H9 (cell line): ENCODE measurements around the gene NDUFB8. TPM values are rescaled to one million over a fixed set of nuclear protein-coding genes. Genes with fewer than 3 reads are reported as not detected.

Experiments
- DNase-seq: peaks from one replicate; pipeline ENCODE4 v3.0.0-alpha.2; 2017
- H2AFZ ChIP-seq: one replicate; pipeline ENCODE4 v1.6.1; 2013; ENCODE audit warnings: mild to moderate bottlenecking, low read length, control low read depth, moderate library complexity
- H2AK5ac ChIP-seq: 2 replicates; pipeline ENCODE4 v1.6.1; 2013; ENCODE audit warnings: low read length, control low read depth, mixed read lengths; ENCODE audit not compliant: insufficient read length
- H2BK120ac ChIP-seq: one replicate; pipeline ENCODE4 v1.6.1; 2013; ENCODE audit warnings: low read depth, mild to moderate bottlenecking, low read length, control low read depth, inconsistent platforms; ENCODE audit not compliant: poor library complexity, severe bottlenecking
- H2BK12ac ChIP-seq: 2 replicates; pipeline ENCODE4 v1.6.1; 2013; ENCODE audit warnings: low read length, control low read depth, mixed read lengths, low read depth; ENCODE audit not compliant: insufficient read length
- H2BK15ac ChIP-seq: 2 replicates; pipeline ENCODE4 v1.6.1; 2013; ENCODE audit warnings: low read depth, low read length, control low read depth
- H2BK20ac ChIP-seq: one replicate; pipeline ENCODE4 v1.6.1; 2013; ENCODE audit warnings: low read depth, mild to moderate bottlenecking, low read length, control low read depth, inconsistent platforms; ENCODE audit not compliant: poor library complexity, severe bottlenecking
- H2BK5ac ChIP-seq: 2 replicates; pipeline ENCODE4 v1.6.1; 2013; ENCODE audit warnings: low read length, control low read depth, mixed read lengths; ENCODE audit not compliant: insufficient read length
- H3K14ac ChIP-seq: 2 replicates; pipeline ENCODE4 v1.6.1; 2013; ENCODE audit warnings: low read length, control low read depth; ENCODE audit not compliant: insufficient read depth
- H3K18ac ChIP-seq: 2 replicates; pipeline ENCODE4 v1.6.1; 2013; ENCODE audit warnings: low read depth, mild to moderate bottlenecking, mixed read lengths, low read length, control low read depth; ENCODE audit not compliant: insufficient read length
- H3K23ac ChIP-seq: 2 replicates; pipeline ENCODE4 v1.6.1; 2013; ENCODE audit warnings: low read length, control low read depth, mixed read lengths, low read depth; ENCODE audit not compliant: insufficient read length
- H3K23me2 ChIP-seq: 2 replicates; pipeline ENCODE4 v1.6.1; 2013; ENCODE audit warnings: low read depth, mild to moderate bottlenecking, mixed read lengths, low read length, control low read depth; ENCODE audit not compliant: insufficient read length, poor library complexity, severe bottlenecking
- H3K27ac ChIP-seq: 2 replicates; pipeline ENCODE4 v1.5.1; 2013; ENCODE audit warnings: low read length, control low read depth, mixed read lengths, low read depth; ENCODE audit not compliant: insufficient read length
- H3K27me3 ChIP-seq: 2 replicates; pipeline ENCODE4 v1.6.1; 2013; ENCODE audit warnings: low read length, control low read depth, inconsistent platforms; ENCODE audit not compliant: insufficient read depth
- H3K4ac ChIP-seq: 2 replicates; pipeline ENCODE4 v1.6.1; 2013; ENCODE audit warnings: low read depth, mild to moderate bottlenecking, control low read depth, inconsistent platforms, low read length, moderate library complexity
- H3K4me1 ChIP-seq: 2 replicates; pipeline ENCODE4 v1.6.1; 2013; ENCODE audit warnings: low read length, control low read depth, inconsistent platforms; ENCODE audit not compliant: insufficient read depth
- H3K4me2 ChIP-seq: 2 replicates; pipeline ENCODE4 v1.6.1; 2013; ENCODE audit warnings: low read length, control low read depth, mixed read lengths; ENCODE audit not compliant: insufficient read length, insufficient read depth
- H3K56ac ChIP-seq: 2 replicates; pipeline ENCODE4 v1.6.1; 2013; ENCODE audit warnings: low read depth, mild to moderate bottlenecking, mixed read lengths, low read length, control low read depth; ENCODE audit not compliant: insufficient read length
- H3K79me1 ChIP-seq: 2 replicates; pipeline ENCODE4 v1.6.1; 2013; ENCODE audit warnings: low read depth, mild to moderate bottlenecking, moderate library complexity, low read length, control low read depth, inconsistent platforms; ENCODE audit not compliant: insufficient read depth, poor library complexity, severe bottlenecking
- H3K79me2 ChIP-seq: 2 replicates; pipeline ENCODE4 v1.6.1; 2013; ENCODE audit warnings: low read length, control low read depth, inconsistent platforms; ENCODE audit not compliant: insufficient read depth
- H3K9ac ChIP-seq: 2 replicates; pipeline ENCODE4 v1.6.1; 2013; ENCODE audit warnings: low read length, control low read depth, mixed read lengths; ENCODE audit not compliant: insufficient read length; ENCODE audit errors: extremely low read depth
- H3K9me3 ChIP-seq: one replicate; pipeline ENCODE4 v1.6.1; 2013; ENCODE audit warnings: low read depth, low read length, inconsistent platforms; ENCODE audit not compliant: control insufficient read depth
- H3T11ph ChIP-seq: one replicate; pipeline ENCODE4 v1.6.1; 2013; ENCODE audit warnings: mild to moderate bottlenecking, low read length, control low read depth, inconsistent platforms
- H4K20me1 ChIP-seq: one replicate; pipeline ENCODE4 v1.6.1; 2013; ENCODE audit not compliant: control insufficient read depth, insufficient read length, insufficient read depth
- H4K5ac ChIP-seq: 2 replicates; pipeline ENCODE4 v1.6.1; 2013; ENCODE audit warnings: low read depth, mild to moderate bottlenecking, mixed read lengths, low read length, control low read depth; ENCODE audit not compliant: insufficient read length
- H4K8ac ChIP-seq: replicated peaks from 2 replicates; pipeline ENCODE4 v1.6.1; 2013; ENCODE audit warnings: low read length, control low read depth, mixed read lengths, low read depth; ENCODE audit not compliant: insufficient read length
- H4K91ac ChIP-seq: 2 replicates; pipeline ENCODE4 v1.6.1; 2013; ENCODE audit warnings: low read depth, mild to moderate bottlenecking, moderate library complexity, mixed read lengths, low read length, control low read depth; ENCODE audit not compliant: insufficient read length
- H3K27ac Mint-ChIP-seq, 3 experiments: 2 replicates in 2 of 3; 3 replicates in 1 of 3; pipeline ENCODE4 v1.8.0; 2020 to 2021; ENCODE audit warnings: mixed read lengths in 3 of 3, mild to moderate bottlenecking in 1 of 3, moderate library complexity in 1 of 3
- H3K27me3 Mint-ChIP-seq: 2 replicates; pipeline ENCODE4 v1.8.0; 2021; ENCODE audit warnings: low read depth, mild to moderate bottlenecking, moderate library complexity, mixed read lengths
- H3K36me3 Mint-ChIP-seq, 3 experiments: 2 replicates in 2 of 3; 3 replicates in 1 of 3; pipeline ENCODE4 v1.8.0; 2020 to 2021; ENCODE audit warnings: low read depth in 3 of 3, mixed read lengths in 3 of 3; ENCODE audit not compliant: insufficient read depth in 1 of 3
- H3K4me1 Mint-ChIP-seq, 2 experiments: 2 replicates each; pipeline ENCODE4 v1.8.0; 2020; ENCODE audit warnings: mixed read lengths in 2 of 2
- H3K4me3 Mint-ChIP-seq, 2 experiments: 2 replicates in 1 of 2; 3 replicates in 1 of 2; pipeline ENCODE4 v1.8.0; 2020 to 2021; ENCODE audit warnings: mild to moderate bottlenecking in 2 of 2, mixed read lengths in 2 of 2, moderate library complexity in 1 of 2
- H3K9me3 Mint-ChIP-seq, 2 experiments: 2 replicates in 1 of 2; 3 replicates in 1 of 2; pipeline ENCODE4 v1.8.0; 2020; ENCODE audit warnings: mild to moderate bottlenecking in 2 of 2, mixed read lengths in 2 of 2, moderate library complexity in 1 of 2
- WGBS: extraction: QIAGEN DNeasy Blood & Tissue Kit; methylation state at CpG from one replicate; pipeline ENCODE4 v1.1.7; 2013; ENCODE audit warnings: missing lambda C conversion rate, low lambda C conversion rate, mixed read lengths; ENCODE audit not compliant: insufficient read length; ENCODE audit errors: extremely low coverage; 5-methylcytosine and 5-hydroxymethylcytosine counted together
- total RNA-seq: library from RNA; stranded (reverse); gene quantifications from 2 replicates; pipeline ENCODE4 v1.2.1, GENCODE V29; 2021
- TF ChIP-seq, protein P1 (sequence below): fragments of 200-600 bp; sonication (generic); conservative IDR thresholded peaks from 3 replicates; pipeline ENCODE4 v1.8.0; 2021; ENCODE audit warnings: antibody characterized with exemption, mild to moderate bottlenecking

NDUFB8 gene
- total RNA-seq, 1 experiment from 2014 or later = 205 TPM

DNA sequence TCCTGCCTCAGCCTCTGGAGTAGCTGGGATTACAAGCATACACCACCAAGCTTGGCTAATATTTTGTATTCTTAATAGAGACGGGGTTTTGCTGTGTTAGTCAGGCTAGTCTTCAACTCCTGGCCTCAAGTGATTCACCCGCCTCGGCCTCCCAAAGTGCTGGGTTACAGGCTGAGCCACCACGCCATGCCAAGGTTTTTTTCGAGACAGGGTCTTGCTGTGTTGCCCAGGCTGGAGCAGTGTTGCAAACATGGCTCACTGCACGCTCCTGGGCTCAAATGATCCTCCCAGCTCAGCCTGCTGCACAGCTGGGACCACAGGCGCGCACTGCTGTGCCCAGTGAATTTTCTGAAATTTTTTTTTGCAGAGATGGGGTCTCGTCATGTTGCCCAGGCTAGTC, 6.7 kb downstream of the NDUFB8 start:
- H3K4me3 Mint-ChIP-seq = no peak overlapping the region
- no peak overlapping the region for H3K4me2 ChIP-seq

More for the DNA sequence above, 6.7 kb downstream of the NDUFB8 start:
- no peaks in the 10 kb centered on the region for H3K4me1 ChIP-seq
- H3K79me2 ChIP-seq = no peaks in the 10 kb centered on the region
- no peaks in the 10 kb centered on the region for H3K9me3 ChIP-seq
- no peak overlapping the region for H3T11ph ChIP-seq
- no peaks in the 10 kb centered on the region for H3K79me1 ChIP-seq
- no peaks in the 10 kb centered on the region for H4K20me1 ChIP-seq
- DNase-seq = no peak
- H2BK5ac ChIP-seq = no peak overlapping the region
- no CpG with 5 or more reads among the region's 9 CpGs for WGBS
- H2BK12ac ChIP-seq = no peak overlapping the region
- no peak overlapping the region for H4K8ac ChIP-seq
- H3K14ac ChIP-seq = no peak overlapping the region
- no peak overlapping the region for H2AFZ ChIP-seq
- Mint-ChIP-seq H3K4me1 (peaks cover 9 to 13% of the 10 kb centered on the region in 2 experiments), H3K27me3 (peaks cover 31% of the 10 kb centered on the region), H3K27ac (no peak overlapping the region), H3K36me3 (peaks cover 13 to 38% (median 32%) of the 10 kb centered on the region in 3 experiments; a peak in 6 of 7 replicates), H3K9me3 (no peaks in the 10 kb centered on the region)
- no peak overlapping the region for H2AK5ac ChIP-seq
- H3K23me2 ChIP-seq = peaks cover 10% of the 10 kb centered on the region
- no peak overlapping the region for H3K4ac ChIP-seq
- H3K27ac ChIP-seq = no peak overlapping the region
- no peak overlapping the region for H3K18ac ChIP-seq
- H2BK120ac ChIP-seq = no peak overlapping the region
- no peak overlapping the region for H3K23ac ChIP-seq
- H3K9ac ChIP-seq = no peak overlapping the region
- TF ChIP-seq, protein P1, sequence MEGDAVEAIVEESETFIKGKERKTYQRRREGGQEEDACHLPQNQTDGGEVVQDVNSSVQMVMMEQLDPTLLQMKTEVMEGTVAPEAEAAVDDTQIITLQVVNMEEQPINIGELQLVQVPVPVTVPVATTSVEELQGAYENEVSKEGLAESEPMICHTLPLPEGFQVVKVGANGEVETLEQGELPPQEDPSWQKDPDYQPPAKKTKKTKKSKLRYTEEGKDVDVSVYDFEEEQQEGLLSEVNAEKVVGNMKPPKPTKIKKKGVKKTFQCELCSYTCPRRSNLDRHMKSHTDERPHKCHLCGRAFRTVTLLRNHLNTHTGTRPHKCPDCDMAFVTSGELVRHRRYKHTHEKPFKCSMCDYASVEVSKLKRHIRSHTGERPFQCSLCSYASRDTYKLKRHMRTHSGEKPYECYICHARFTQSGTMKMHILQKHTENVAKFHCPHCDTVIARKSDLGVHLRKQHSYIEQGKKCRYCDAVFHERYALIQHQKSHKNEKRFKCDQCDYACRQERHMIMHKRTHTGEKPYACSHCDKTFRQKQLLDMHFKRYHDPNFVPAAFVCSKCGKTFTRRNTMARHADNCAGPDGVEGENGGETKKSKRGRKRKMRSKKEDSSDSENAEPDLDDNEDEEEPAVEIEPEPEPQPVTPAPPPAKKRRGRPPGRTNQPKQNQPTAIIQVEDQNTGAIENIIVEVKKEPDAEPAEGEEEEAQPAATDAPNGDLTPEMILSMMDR = no peak
- no peak overlapping the region for H4K5ac ChIP-seq
- H3K27me3 ChIP-seq = peaks cover 4% of the 10 kb centered on the region; the same call in 1 of the 2 replicates
- no peak overlapping the region for H4K91ac ChIP-seq
- no peak overlapping the region for H3K56ac ChIP-seq
- H2BK15ac ChIP-seq = no peak overlapping the region
- H2BK20ac ChIP-seq = no peak overlapping the region
